HG03469 (cell line): ENCODE results near the gene ZNF691.
A peak's percentile ranks its signal among the peaks of the same experiment; 100 is the strongest.
"Not testable (repeated sequence)": the region's sequence is repeated elsewhere in the genome, so short reads cannot be mapped to it uniquely, and the experiment has no call there.

ENCODE experiments used
- ATAC-seq: cut with Tn5 transposase; IDR thresholded peaks from one replicate; pipeline ENCODE4 v1.9.1; 2021; ENCODE audit warnings: mild to moderate bottlenecking, moderate library complexity, moderate number of reproducible peaks; ENCODE audit not compliant: unreplicated experiment

ZNF691 gene, protein sequence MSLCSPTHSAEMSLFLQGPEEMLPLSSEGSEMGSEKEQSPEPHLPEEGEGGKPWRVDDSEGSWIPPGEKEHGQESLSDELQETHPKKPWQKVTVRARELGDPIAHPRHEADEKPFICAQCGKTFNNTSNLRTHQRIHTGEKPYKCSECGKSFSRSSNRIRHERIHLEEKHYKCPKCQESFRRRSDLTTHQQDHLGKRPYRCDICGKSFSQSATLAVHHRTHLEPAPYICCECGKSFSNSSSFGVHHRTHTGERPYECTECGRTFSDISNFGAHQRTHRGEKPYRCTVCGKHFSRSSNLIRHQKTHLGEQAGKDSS

DNA sequence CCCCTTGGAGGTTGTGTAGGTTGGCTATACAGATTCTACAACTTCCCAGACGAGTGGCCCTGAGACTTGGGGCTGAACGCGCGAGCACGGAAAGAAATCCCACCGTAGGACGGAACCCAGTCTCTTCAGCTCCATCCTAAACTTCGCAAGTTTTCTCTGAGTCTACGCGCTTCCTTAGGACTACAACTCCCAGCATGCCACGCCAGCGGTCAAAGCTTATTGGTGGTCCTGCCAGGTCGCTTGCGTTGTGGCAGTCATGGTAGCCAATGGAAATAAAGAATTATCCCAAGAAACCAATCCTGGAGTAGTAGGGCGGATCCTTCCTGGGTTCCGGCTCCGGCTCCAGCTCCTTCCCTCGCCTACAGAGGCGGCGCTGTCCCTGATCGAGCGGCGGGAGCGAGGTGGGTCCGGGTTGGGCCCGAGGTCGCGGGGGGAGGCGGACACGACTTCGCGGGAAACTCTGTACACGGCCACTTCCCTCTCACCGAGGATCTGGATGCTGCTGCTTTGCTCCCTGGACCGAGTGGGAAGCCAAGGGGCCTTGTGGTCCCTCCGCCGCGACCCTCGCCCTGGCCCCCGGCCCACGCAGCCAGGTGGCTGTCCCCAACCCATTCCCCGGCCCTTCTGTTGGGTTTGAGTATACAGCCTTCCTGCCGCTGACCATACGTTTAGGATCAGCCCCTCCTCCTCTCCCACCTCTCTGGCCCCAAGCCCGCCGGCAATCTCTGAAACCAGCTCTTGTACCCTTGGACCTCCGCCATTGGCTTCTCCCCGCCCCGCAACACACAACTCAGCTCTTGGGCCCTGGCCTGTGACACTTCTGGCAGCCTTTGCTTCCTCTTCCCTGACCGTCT lies at the start of gene ZNF691:
TSS of gene ZNF691 (plus strand) at position 357 of the 854 bp plus-strand sequence. CDS start 3,046 bp downstream, outside the sequence.
- ATAC-seq, result peak; percentile 83

DNA sequence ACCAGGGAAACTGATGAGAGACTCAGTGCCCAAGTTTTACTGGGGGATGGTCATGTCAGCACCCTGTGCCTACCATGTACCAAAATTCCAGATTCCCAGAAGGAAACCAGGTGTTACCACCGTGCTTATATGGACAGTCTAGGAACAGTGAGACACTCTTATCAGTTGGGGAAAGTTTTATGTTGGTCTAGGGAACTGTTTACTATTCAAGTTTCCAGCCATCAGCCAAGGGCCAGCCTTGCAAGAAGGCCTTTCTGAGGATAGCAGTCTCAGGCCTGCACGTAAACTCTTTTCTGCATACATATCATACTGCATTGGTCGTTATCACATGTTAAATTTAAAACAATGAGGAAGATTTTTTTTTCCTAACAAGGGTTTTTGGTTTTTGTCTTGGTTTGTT lies 49.0 kb upstream of the ZNF691 start:
- no peak for ATAC-seq

DNA sequence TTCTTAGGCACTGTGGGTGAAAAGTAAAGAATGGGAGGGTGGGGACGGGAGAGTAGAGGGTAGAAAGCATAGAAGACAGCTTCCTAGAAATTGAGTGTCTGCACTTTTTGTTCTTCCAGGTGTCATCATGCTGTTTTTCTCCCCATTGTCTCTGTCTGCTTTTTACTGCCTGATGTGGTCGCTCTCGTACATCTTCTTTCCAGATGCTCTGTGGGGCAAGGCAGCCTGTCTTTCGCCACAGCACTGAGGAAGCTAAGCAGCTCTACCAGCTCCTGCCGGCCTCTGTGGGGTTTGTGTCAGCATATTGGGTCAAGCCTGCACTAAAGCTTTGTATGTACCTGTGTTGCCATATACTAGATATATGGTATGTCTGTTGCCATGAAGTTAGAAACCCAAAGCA lies 48.4 kb upstream of the ZNF691 start:
- no peak for ATAC-seq

DNA sequence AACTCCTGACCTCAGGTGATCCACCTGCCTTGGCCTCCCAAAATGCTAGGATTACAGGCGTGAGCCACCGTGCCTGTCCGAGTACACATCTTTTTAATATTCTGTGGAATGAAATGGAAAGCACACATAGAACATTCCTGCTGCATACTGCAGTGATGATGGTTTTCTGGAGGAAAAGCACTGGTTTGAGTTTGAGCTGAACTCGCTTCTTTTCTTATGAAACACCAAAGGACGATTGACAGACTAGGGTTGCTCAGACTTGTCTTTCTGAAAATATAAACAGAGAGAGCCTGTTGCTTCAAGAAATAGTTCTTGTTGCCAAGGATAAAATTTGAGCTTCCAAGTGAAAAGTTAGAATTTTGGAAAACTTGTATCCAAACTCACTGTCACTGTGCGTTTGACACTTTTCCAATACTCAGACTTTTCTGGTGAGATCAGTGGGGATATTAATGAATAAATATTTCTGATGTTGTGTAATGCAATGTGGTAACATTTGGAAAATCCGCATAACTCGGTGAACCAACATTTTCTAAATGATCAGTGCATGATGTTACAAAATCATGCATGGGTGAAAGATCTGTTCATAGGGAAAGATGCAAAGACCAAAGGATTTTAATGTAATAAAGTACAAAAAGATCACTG lies 44.5 kb upstream of the ZNF691 start:
- no peak for ATAC-seq

DNA sequence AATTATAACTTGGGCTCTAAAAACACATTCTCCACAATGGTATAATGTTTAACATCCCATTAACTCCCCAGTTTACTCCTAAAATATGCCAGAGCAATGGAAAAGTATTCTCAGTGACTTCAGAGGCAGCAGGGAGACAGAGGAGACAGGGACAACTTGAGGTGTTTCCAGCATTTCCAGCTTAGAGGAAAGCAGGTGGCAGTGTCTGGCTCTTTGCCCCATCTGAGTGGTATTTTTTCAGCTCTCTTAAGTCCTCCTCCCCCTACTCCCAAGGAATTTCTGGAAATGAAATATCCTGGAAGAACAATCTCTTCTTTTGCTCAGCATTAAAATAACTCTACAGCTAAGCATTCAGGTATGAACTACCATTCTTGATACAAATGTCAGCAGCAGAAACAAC lies 40.2 kb upstream of the ZNF691 start:
- ATAC-seq, result no peak

DNA sequence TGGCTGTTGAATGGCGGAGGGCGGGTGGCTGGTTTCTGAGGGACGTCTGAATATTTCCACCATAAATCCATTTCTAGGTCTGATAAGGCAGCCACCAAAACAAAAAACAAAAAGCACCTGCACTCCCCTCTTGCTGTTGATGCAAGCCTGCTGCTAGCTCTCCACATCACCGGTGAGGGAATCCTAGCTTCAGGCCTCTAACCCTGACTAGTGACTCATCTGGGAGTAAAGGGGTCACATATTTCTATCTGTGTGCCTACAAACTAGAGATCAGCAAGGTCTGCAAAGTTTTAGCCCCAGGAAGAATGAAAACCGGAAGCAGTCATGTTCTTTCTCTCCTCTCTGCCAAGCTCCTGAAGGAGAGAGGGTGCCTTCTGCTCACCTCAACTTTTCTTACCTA lies 39.8 kb upstream of the ZNF691 start:
- ATAC-seq, result no peak

DNA sequence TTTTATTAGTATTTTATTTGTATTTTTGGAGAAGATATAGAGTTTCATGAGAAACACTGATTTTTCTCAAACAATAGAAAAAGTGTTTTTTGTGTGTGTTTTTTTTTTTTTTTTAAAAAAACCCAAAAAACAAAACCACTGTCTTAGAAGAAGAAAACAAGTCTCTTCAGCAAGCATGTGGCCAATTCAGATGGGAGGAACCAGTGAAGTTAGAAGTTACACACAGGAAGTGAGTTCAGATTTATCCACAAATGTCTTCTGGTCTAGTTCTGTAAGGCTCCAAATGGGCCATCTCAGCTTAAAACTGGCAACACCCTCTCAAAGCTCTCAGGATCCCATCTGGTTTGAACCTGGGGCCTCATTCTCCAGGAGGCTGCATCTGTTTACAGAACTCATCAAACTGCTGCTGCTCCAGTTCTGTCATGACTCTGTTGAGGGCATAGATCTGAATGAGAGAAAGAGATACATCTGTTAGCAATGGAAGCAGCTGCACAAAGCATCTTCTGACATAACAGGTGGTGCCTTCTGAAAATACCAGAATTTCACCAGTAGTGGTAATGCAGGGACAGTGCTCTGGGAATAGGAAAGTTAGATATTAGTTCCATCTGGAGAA lies 39.3 kb upstream of the ZNF691 start:
- ATAC-seq, result no peak

DNA sequence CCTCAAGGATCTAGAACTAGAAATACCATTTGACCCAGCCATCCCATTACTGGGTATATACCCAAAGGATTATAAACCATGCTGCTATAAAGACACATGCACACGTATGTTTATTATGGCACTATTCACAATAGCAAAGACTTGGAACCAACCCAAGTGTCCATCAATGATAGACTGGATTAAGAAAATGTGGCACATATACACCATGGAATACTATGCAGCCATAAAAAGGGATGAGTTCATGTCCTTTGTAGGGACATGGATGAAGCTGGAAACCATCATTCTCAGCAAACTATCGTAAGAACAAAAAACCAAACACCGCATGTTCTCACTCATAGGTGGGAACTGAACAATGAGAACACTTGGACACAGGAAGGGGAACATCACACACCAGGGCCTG lies 31.6 kb upstream of the ZNF691 start:
- ATAC-seq, result not testable (repeated sequence)

DNA sequence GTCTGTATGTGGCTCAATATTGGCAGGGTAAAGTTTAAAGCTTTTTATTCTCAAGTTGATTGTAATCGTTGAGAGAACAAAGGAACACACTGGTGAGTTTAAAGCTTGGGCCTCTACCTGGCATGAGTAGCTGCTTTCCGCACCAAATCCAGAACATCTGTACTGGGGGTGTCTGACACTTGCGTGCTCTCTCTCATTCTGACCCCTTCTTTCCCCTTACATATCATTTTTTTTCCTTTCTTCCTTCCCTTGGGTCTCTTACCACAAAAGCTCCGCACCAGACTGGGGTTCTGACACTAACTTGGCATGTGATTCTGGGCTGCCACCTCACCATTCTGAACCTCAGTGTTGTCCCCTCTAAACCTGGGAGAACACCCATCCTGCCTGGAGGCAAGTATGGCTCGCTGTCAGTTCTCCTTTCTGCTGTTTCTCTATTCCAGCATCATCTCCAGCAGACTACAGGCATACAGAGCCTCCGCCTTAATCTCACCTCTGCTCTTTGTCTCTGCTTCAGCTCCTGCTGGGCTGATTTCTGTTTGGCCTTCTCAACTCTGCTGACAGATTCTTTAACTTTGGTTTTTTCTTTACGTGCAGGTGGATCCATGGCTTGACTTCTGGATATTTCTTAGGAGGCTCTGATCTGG lies 30.4 kb upstream of the ZNF691 start:
- no peak for ATAC-seq

DNA sequence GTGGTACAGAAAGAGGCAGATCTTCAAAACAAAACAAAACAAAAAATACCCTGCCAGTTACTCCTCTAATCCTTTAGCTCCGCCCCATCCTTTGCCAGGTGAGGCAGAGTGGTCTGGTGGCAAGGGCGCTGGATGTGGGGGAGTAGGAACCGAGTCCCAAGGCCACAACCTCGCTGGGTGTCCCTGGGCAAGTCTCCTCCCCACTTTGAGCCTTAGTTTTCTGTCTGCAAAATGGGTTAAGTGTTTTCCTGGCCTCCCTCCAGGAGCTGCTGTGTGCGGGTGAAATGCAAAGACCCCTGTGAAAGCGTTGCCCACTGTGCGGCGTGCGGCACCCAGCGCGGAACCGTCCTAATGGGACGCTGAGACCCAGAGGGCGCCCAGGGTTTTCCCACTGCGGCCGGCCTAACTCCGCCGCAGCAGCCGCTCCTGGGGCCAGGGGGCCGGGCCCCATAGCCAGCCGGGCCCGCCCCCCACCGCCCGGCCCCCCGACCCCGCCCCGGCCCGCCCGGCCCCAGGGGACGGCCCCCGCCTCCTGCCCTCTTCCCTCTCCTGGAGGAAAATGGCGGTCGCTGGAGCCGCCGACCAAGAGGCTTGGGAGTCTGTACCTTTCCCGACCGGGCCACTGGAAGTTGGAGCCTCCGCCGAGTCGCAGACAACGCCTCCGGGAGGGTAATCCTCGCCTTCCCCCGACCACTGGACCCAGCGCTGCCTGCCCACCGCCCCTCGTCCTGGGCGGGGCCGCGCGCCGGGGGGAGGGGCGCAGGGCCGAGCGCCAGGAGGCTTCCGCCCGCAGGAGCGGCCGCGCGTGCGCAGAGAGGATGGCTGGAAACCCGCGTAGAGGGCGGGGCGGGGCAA lies 29.6 kb upstream of the ZNF691 start, which contains the start of the genes ERMAP and SVBP:
TSS of gene ERMAP (plus strand) at position 538 of the 855 bp plus-strand sequence. CDS start 13,327 bp downstream, outside the sequence.
TSS of gene SVBP (minus strand) at position 813 of the 855 bp plus-strand sequence. CDS start 853 bp downstream, outside the sequence.
- peak; percentile 48 for ATAC-seq

DNA sequence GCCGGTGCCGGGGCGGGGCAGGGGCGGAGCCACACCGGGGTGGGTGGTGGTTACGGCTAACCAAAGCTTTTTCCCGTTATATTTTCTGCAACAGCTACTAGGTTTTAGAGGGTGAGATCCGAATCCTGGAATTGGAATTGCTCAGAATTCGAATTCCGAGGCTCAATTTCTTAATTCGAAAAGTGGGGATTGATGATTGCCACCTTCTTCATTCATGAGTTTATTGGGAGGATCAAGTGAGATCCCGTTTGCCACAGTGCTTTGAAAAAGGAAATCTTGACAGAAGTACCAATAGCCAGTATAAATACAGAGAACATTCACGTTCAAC lies 29.0 kb upstream of the ZNF691 start:
- no peak for ATAC-seq

DNA sequence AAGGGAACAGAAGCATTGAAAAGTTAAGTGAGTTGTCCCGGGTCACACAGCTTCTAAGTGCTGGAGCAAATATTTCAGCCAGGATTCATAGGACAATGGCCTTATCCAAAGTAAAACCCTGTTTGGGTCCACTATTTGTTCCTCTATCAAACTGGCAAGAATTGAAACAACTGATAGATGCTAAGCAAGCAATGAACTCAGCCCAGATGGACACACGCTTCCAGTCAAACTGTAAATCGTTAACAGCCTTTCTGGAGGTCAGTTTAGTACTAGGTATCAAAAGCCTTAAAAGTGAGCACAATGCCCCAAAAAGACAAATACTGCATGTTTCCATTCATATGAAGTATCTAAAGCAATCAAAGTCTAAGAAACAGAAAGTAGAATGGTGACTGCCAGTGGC lies 28.4 kb upstream of the ZNF691 start:
- no peak for ATAC-seq

DNA sequence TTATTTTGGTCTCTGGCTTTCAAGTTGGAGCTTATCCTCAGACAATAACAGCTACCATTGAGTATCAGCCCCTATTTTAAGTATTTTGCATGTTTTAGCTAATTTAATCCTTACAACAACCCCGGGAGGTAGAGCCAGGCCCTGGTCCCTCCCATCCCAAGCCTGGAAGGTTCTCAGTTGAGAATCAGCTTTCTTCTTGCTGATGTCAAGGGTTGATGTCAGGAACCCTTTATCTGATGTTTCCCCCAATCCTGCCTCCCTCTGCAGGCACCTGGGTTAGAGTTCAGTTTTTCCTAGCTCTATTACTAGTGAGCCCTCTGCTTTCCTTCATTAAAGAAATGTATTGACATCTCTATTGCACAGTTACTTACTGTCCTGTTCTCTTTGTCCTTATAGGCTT lies 25.6 kb upstream of the ZNF691 start:
- ATAC-seq, result no peak

DNA sequence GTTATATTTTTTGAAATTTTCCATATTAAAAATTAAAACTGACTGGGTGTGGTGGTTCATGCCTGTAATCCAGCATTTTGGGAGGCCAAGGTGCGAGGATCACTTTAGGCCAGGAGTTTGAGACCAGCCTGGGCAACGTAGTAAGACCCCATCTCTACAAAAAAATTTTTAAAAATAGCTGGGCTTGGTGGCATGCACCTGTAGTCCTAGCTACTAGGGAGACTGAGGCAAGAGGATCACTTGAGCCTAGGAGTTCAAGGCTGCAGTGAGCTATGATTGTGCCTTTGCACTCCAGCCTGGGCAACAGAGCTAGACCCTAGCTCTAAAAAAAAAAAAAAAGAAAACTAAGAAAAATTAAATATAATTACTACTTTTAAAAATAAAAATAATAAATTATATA lies 24.7 kb upstream of the ZNF691 start:
- no peak for ATAC-seq

DNA sequence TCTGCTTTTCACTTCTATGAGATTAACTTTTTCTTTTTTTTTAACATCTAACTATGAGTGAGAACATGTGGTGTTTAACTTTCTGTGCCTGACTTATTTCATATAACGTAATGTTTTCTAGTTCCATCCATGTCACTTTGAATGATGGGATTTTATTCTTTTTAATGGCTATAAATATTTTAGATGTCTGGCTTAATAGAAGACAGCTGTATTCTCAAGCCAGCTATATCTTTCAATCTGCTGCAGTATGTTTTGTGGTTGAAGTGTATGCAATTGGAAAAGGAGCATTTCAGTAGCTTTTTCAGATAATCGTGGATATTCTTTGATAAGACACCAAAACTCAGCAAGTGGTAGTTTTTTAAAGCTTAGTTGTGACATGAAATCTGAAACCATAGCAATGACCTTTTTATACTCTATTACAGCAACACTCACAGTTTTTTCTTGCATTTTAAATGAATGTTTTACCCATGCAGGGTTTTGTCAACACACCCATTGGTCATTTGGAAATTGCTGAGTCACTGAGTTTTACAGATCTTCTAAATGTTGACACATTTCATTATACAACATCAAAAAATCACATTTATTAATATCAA lies 23.5 kb upstream of the ZNF691 start:
- ATAC-seq, result no peak

DNA sequence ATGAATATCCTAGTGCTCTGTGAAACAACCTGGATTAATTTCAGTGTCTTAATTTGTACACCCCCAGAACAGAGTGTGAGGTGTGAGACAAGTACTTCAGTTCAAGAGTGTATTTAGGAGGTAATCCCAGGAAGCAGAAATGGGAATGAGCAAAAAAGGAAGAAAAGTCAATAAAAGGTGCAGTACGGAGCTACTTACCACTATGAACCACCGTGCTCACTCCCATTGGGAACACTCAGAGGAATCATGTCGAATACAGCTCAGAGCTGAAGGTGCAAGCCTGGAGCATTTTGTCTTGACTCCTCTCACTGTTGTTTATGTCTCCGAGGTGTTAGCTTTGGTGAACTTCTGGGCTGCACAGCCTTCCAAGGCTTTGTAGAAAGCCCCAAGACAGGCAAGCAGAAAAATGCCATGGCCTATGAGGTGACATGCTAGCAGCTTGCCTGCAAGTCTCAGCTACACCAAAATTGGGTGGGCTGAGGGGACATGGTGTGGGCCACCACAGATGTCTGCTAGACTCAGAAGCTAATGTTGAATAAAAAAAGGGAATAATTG lies 21.9 kb upstream of the ZNF691 start:
- no peak for ATAC-seq

DNA sequence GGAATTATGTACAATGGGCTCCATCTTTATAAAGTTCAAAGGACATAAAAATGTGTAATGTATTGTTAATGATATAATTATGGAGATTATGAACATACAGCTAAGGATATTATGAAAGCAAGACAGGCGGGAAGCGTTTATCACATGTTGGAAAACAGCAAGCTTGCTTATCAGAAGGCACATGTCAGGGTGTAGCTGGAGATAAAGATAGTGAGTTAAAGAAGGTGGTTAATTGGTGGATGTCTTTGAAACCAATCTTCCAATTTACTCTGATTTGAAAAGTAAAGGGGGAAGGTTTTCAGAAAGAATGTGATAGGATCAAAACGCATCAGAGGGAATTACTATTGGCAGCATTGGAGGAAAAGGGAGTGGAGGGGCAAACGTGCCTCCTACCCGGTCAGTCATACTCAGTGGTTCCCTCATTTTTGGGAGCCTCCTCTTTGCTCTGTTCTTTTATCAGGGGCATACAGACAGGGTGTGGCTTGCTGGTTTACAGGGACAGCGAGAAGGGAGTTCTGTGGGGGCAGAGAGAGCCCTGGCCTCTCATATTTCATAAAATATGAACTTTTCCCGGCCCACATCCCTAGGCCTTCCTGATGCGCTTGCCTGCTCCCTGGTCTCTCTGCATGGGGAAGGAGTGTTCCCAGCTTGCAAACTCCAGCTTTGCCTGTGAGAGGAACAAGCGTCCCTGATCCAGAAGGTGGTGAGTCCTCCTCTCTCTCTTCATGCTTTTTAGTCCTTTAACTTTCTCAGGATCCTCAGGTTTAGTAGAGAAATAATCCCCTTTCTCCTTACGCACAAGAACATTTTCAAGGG lies 21.2 kb upstream of the ZNF691 start:
- no peak for ATAC-seq

DNA sequence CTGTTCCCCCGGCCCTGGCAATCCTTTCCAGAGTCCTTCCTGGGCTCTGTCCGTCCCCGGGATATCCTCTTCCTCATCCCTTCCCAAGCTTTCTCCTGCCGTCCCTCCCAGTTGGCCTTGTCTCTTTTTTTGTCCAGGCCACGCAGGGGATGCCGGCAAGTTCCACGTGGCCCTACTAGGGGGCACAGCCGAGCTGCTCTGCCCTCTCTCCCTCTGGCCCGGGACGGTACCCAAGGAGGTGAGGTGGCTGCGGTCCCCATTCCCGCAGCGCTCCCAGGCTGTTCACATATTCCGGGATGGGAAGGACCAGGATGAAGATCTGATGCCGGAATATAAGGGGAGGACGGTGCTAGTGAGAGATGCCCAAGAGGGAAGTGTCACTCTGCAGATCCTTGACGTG lies 15.8 kb upstream of the ZNF691 start:
- no peak for ATAC-seq
